Neuronal stem cell (in vitro differentiated cells): ENCODE results near the gene DCST1.

Experiments
- DNase-seq: peaks from one replicate; pipeline ENCODE4 v3.0.0-alpha.2; 2013; ENCODE audit warnings: low spot score
- H2AFZ ChIP-seq: one replicate; pipeline ENCODE4 v1.6.1; 2013; ENCODE audit warnings: mild to moderate bottlenecking, low read length, inconsistent platforms
- H2AK5ac ChIP-seq: 2 replicates; pipeline ENCODE4 v1.6.1; 2013; ENCODE audit warnings: low read depth, mild to moderate bottlenecking, inconsistent platforms, low read length, moderate library complexity, mixed read lengths
- H2BK120ac ChIP-seq: 2 replicates; pipeline ENCODE4 v1.6.1; 2013; ENCODE audit warnings: low read depth, mild to moderate bottlenecking, inconsistent platforms, low read length, moderate library complexity, mixed read lengths
- H2BK12ac ChIP-seq: one replicate; pipeline ENCODE4 v1.6.1; 2013; ENCODE audit warnings: low read length, inconsistent platforms
- H2BK15ac ChIP-seq: 2 replicates; pipeline ENCODE4 v1.6.1; 2013; ENCODE audit warnings: mild to moderate bottlenecking, low read length, inconsistent platforms, mixed read lengths
- H2BK5ac ChIP-seq: one replicate; pipeline ENCODE4 v1.6.1; 2013; ENCODE audit warnings: inconsistent platforms, mild to moderate bottlenecking, low read length, moderate library complexity
- H3K14ac ChIP-seq: one replicate; pipeline ENCODE4 v1.6.1; 2013; ENCODE audit warnings: low read length, inconsistent platforms
- H3K18ac ChIP-seq: 2 replicates; pipeline ENCODE4 v1.6.1; 2013; ENCODE audit warnings: low read length, inconsistent platforms
- H3K23ac ChIP-seq: 2 replicates; pipeline ENCODE4 v1.6.1; 2013; ENCODE audit warnings: low read depth, mild to moderate bottlenecking, mixed read lengths, low read length, inconsistent platforms; ENCODE audit not compliant: poor library complexity
- H3K27ac ChIP-seq: replicated peaks from 3 replicates; pipeline ENCODE4 v1.5.1; 2013; ENCODE audit warnings: low read length, inconsistent platforms
- H3K27me3 ChIP-seq, 3 experiments: 2 replicates each; pipeline ENCODE4 v1.6.1; 2013; ENCODE audit warnings: low read length in 3 of 3, mild to moderate bottlenecking in 2 of 3, inconsistent platforms in 1 of 3, low read depth in 1 of 3, mixed read lengths in 1 of 3, moderate library complexity in 1 of 3; ENCODE audit not compliant: control insufficient read depth in 3 of 3, insufficient read depth in 3 of 3
- H3K36me3 ChIP-seq, 2 donors: replicated peaks in 1 of 2; 2 replicates each; pipeline ENCODE4 v1.6.1; 2013; ENCODE audit warnings: low read length in 2 of 2; ENCODE audit not compliant: control insufficient read depth in 2 of 2, insufficient read depth in 2 of 2
- H3K4ac ChIP-seq: 2 replicates; pipeline ENCODE4 v1.6.1; 2013; ENCODE audit warnings: inconsistent platforms, mild to moderate bottlenecking, low read length, moderate library complexity
- H3K4me1 ChIP-seq, 2 donors: 1 replicate in 1 of 2; 2 replicates in 1 of 2; pipeline ENCODE4 v1.6.1; 2013; ENCODE audit warnings: low read length in 2 of 2, low read depth in 1 of 2; ENCODE audit not compliant: control insufficient read depth in 2 of 2, insufficient read depth in 1 of 2
- H3K4me2 ChIP-seq: one replicate; pipeline ENCODE4 v1.6.1; 2013; ENCODE audit warnings: mild to moderate bottlenecking, low read length, inconsistent platforms; ENCODE audit not compliant: insufficient read depth, poor library complexity, severe bottlenecking
- H3K4me3 ChIP-seq, 2 donors: 2 replicates each; pipeline ENCODE4 v1.5.1; 2013; ENCODE audit warnings: low read length in 2 of 2, mild to moderate bottlenecking in 2 of 2, inconsistent platforms in 1 of 2, moderate library complexity in 1 of 2
- H3K79me1 ChIP-seq: one replicate; pipeline ENCODE4 v1.6.1; 2013; ENCODE audit warnings: low read depth, mild to moderate bottlenecking, inconsistent platforms, low read length, moderate library complexity
- H3K9ac ChIP-seq: one replicate; pipeline ENCODE4 v1.6.1; 2013; ENCODE audit warnings: mild to moderate bottlenecking, low read depth, low read length, inconsistent platforms; ENCODE audit not compliant: poor library complexity
- H3K9me3 ChIP-seq, 2 donors: replicated peaks in 1 of 2; 2 replicates each; pipeline versions ENCODE3 to v1.6.1; 2013; ENCODE audit warnings: low read length in 2 of 2, mild to moderate bottlenecking in 2 of 2, inconsistent platforms in 1 of 2, low read depth in 1 of 2, mixed read lengths in 1 of 2, moderate library complexity in 1 of 2; ENCODE audit not compliant: control insufficient read depth in 2 of 2, insufficient read depth in 1 of 2
- H4K8ac ChIP-seq: one replicate; pipeline ENCODE4 v1.6.1; 2013; ENCODE audit warnings: low read depth, mild to moderate bottlenecking, inconsistent platforms, low read length, moderate library complexity
- H4K91ac ChIP-seq: one replicate; pipeline ENCODE4 v1.6.1; 2013; ENCODE audit warnings: low read length, low read depth, mild to moderate bottlenecking, inconsistent platforms; ENCODE audit not compliant: poor library complexity
- WGBS, 2 donors: extraction: QIAGEN DNeasy Blood & Tissue Kit; methylation state at CpG; one replicate each; pipeline ENCODE4 v1.1.7; 2013; ENCODE audit warnings: missing lambda C conversion rate in 2 of 2, mixed read lengths in 1 of 2; ENCODE audit not compliant: insufficient read length in 2 of 2, insufficient replicate concordance in 1 of 2; ENCODE audit errors: extremely low coverage in 2 of 2; 5-methylcytosine and 5-hydroxymethylcytosine counted together

Gene DCST1

GRCh38 chr1:155049651-155050559, 16.3 kb downstream of the DCST1 start:
- Histone ChIP-seq H3K23ac (peak overlapping the region; percentile 94), H3K18ac (peak overlapping the region; percentile 74), H3K4me3 (peak overlapping the region in 1 of 2 donors; percentile 68), H3K4me1 (peaks cover 19 to 21% of the 10 kb centered on the region in 2 donors), H2BK5ac (no peak overlapping the region), H3K27me3 (no peaks in the 10 kb centered on the region), H2BK15ac (no peak overlapping the region), H3K27ac (peak overlapping the region; percentile 37), H2AK5ac (peak overlapping the region; percentile 9), H4K91ac (no peak overlapping the region), H3K9me3 (no peaks in the 10 kb centered on the region), H3K14ac (no peak overlapping the region), H3K79me1 (no peaks in the 10 kb centered on the region), H3K9ac (peak overlapping the region; percentile 75), H3K4me2 (peak overlapping the region; percentile 99), H2AFZ (peak overlapping the region; percentile 92), H3K36me3 (peaks cover 6 to 12% of the 10 kb centered on the region in 2 donors), H2BK120ac (no peak overlapping the region), H2BK12ac (no peak overlapping the region), H4K8ac (no peak overlapping the region), H3K4ac (no peak overlapping the region)
- WGBS, 2 donors, result no CpG with 5 or more reads among the region's 10 CpGs
- no peak for DNase-seq

- Histone ChIP-seq H2AFZ (peak within 1 kb of the TSS; percentile 95), H3K4me1 (peaks cover 17% of the 10 kb centered on the region in 2 donors), H2BK15ac (peak within 1 kb of the TSS; percentile 61), H3K27me3 (no peaks in the 10 kb centered on the region), H3K27ac (peak within 1 kb of the TSS; percentile 82), H3K23ac (peak within 1 kb of the TSS; percentile 94), H2BK5ac (peak within 1 kb of the TSS; percentile 54), H3K4me2 (peak within 1 kb of the TSS; percentile 99), H2BK12ac (peak within 1 kb of the TSS; percentile 91), H3K36me3 (peaks cover 10 to 18% of the 10 kb centered on the region in 2 donors), H3K4me3 (peak within 1 kb of the TSS; percentile 68 to 92), H2AK5ac (peak within 1 kb of the TSS; percentile 96), H3K79me1 (no peaks in the 10 kb centered on the region), H3K9me3 (no peaks in the 10 kb centered on the region), H3K18ac (peak within 1 kb of the TSS; percentile 99), H4K8ac (no peak within 1 kb of the TSS), H3K9ac (peak within 1 kb of the TSS; percentile 99), H3K14ac (peak within 1 kb of the TSS; percentile 100), H4K91ac (peak within 1 kb of the TSS; percentile 82), H2BK120ac (peak within 1 kb of the TSS; percentile 99), H3K4ac (peak within 1 kb of the TSS; percentile 97)
- WGBS, 2 donors, result no CpG with 5 or more reads among the region's 99 CpGs
- peak; percentile 81 for DNase-seq
Measured at GRCh38 chr1:155050560-155051341, 17.1 kb downstream of the DCST1 start, which contains the start of gene ADAM15. TSS of gene ADAM15 (plus strand) at chr1:155051316. CDS start at chr1:155051387, 71 bp downstream.

- Histone ChIP-seq H2AK5ac (peak overlapping the region; percentile 76), H2BK120ac (no peak overlapping the region), H3K14ac (no peak overlapping the region), H2AFZ (peak overlapping the region; percentile 95), H3K4ac (no peak overlapping the region), H3K23ac (peak overlapping the region; percentile 94), H4K8ac (no peak overlapping the region), H3K27ac (no peak overlapping the region), H2BK12ac (no peak overlapping the region), H3K9me3 (no peaks in the 10 kb centered on the region), H3K36me3 (peaks cover 14 to 24% of the 10 kb centered on the region in 2 donors), H3K4me2 (peak overlapping the region; percentile 92), H3K27me3 (no peaks in the 10 kb centered on the region), H3K79me1 (no peaks in the 10 kb centered on the region), H2BK15ac (peak overlapping the region; percentile 54), H3K18ac (peak overlapping the region; percentile 78), H3K4me1 (peaks cover 17% of the 10 kb centered on the region in 2 donors), H4K91ac (no peak overlapping the region), H2BK5ac (peak overlapping the region; percentile 54), H3K9ac (peak overlapping the region; percentile 88), H3K4me3 (peak overlapping the region; percentile 68 to 92)
- DNase-seq, result peak; percentile 24
- no CpG with 5 or more reads among the region's 31 CpGs for WGBS, 2 donors
Measured at GRCh38 chr1:155051342-155051776, 17.7 kb downstream of the DCST1 start.
